Endothelial cell of umbilical vein (primary cell): Measurements from ENCODE around the gene EXOC6B.

Experiments
- EZH2 ChIP-seq: IDR thresholded peaks from 2 replicates; pipeline ENCODE4 v1.6.1; 2012; ENCODE audit warnings: borderline replicate concordance, low read depth, mild to moderate bottlenecking, moderate library complexity, low read length, inconsistent platforms; ENCODE audit not compliant: severe bottlenecking
- FOS ChIP-seq: IDR thresholded peaks from 2 replicates; pipeline ENCODE4 v1.6.1; 2011; ENCODE audit warnings: mild to moderate bottlenecking, low read length, moderate library complexity, borderline replicate concordance; ENCODE audit not compliant: insufficient read depth
- JUN ChIP-seq: IDR thresholded peaks from 2 replicates; pipeline ENCODE4 v1.6.1; 2011; ENCODE audit warnings: borderline replicate concordance, low read depth; ENCODE audit not compliant: insufficient read length, insufficient read depth
- MYC ChIP-seq: IDR thresholded peaks from one replicate; pipeline ENCODE4 v1.6.1; 2011; ENCODE audit warnings: mild to moderate bottlenecking, low read depth, low read length
- POLR2A ChIP-seq: IDR thresholded peaks from 2 replicates; pipeline ENCODE4 v1.6.1; 2012; ENCODE audit warnings: low read depth, mild to moderate bottlenecking, control low read depth, low read length
- POLR2AphosphoS5 ChIP-seq: IDR thresholded peaks from 2 replicates; pipeline ENCODE4 v1.6.1; 2012; ENCODE audit warnings: low read depth, mild to moderate bottlenecking, control low read depth, low read length, moderate library complexity; ENCODE audit not compliant: insufficient read depth
- TF ChIP-seq, protein P1 (sequence below), 2 donors: IDR thresholded peaks; 1 replicate in 1 of 2; 2 replicates in 1 of 2; pipeline ENCODE4 v1.5.1; 2011; ENCODE audit warnings: low read length in 2 of 2, mild to moderate bottlenecking in 2 of 2, moderate library complexity in 2 of 2, control low read depth in 1 of 2, inconsistent platforms in 1 of 2, low read depth in 1 of 2; ENCODE audit not compliant: insufficient read depth in 1 of 2; ENCODE audit errors: extremely low read depth in 1 of 2
- TF ChIP-seq, protein P2 (sequence below): IDR thresholded peaks from 2 replicates; pipeline ENCODE4 v1.6.1; 2011; ENCODE audit not compliant: insufficient read depth, insufficient read length

DNA sequence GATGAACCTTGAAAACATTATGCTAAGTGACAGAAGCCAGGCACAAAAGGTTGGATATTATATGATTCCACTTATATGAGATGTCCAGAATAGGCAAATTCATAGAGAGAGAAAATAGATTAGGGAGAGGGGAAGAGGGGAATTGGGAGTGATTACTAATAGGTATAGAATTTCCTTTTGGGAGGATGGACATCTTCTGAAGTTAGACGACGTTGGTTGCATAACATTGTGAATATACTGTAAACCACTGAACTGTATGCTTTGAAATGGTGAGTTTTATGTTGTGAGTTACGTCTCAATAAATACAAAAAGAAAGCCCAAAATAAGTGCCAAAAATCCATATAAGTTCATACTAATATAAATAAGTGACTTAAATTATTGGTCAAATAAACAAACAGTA, 659.6 kb downstream of the EXOC6B start:
- TF ChIP-seq, protein P1, sequence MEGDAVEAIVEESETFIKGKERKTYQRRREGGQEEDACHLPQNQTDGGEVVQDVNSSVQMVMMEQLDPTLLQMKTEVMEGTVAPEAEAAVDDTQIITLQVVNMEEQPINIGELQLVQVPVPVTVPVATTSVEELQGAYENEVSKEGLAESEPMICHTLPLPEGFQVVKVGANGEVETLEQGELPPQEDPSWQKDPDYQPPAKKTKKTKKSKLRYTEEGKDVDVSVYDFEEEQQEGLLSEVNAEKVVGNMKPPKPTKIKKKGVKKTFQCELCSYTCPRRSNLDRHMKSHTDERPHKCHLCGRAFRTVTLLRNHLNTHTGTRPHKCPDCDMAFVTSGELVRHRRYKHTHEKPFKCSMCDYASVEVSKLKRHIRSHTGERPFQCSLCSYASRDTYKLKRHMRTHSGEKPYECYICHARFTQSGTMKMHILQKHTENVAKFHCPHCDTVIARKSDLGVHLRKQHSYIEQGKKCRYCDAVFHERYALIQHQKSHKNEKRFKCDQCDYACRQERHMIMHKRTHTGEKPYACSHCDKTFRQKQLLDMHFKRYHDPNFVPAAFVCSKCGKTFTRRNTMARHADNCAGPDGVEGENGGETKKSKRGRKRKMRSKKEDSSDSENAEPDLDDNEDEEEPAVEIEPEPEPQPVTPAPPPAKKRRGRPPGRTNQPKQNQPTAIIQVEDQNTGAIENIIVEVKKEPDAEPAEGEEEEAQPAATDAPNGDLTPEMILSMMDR (IDR thresholded peaks at IDR 0.05; ENCODE audit: extremely low read depth in 1 of 2, insufficient read depth in 1 of 2, low read depth in 1 of 2, low read length in 2 of 2), result no peak
- TF ChIP-seq MYC (no peak), POLR2A (no peak), POLR2AphosphoS5 (no peak), EZH2 (no peak), FOS (no peak), JUN (no peak)
- TF ChIP-seq, protein P2, sequence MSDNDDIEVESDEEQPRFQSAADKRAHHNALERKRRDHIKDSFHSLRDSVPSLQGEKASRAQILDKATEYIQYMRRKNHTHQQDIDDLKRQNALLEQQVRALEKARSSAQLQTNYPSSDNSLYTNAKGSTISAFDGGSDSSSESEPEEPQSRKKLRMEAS, result no peak
